Measurements from ENCODE around the gene ARL6.
"Not testable (repeated sequence)": the region's sequence is repeated elsewhere in the genome, so short reads cannot be mapped to it uniquely, and the experiment has no call there.

Gene ARL6

GRCh38 chr3:97831140-97831539, 66.6 kb downstream of the ARL6 start:
- Histone ChIP-seq H4K12ac (ENCODE audit: low read depth, low read length) (no peak overlapping the region), H3K36me3 (ENCODE audit: control insufficient read depth in 1 of 2, insufficient read depth in 2 of 2, low read length in 2 of 2) (no peaks in the 10 kb centered on the region), H2BK12ac (ENCODE audit: low read length) (no peak overlapping the region), H3K23ac (ENCODE audit: low read length) (no peak overlapping the region), H3K14ac (ENCODE audit: low read length) (no peak overlapping the region), H2AFZ (ENCODE audit: insufficient read depth, low read length, poor library complexity) (no peak overlapping the region), H3K4ac (ENCODE audit: low read depth, low read length) (no peak overlapping the region), H3K18ac (ENCODE audit: low read length) (no peak overlapping the region), H3K4me3 (ENCODE audit: low read depth, low read length) (no peak overlapping the region), H4K91ac (ENCODE audit: low read depth, low read length) (no peak overlapping the region), H3K27ac (ENCODE audit: low read depth, low read length) (no peak overlapping the region), H4K8ac (ENCODE audit: low read depth, low read length) (no peak overlapping the region), H3K9me3 (ENCODE audit: insufficient read depth, low read depth, low read length) (no peaks in the 10 kb centered on the region), H2BK120ac (ENCODE audit: insufficient read depth, low read length, poor library complexity) (no peak overlapping the region), H3K79me1 (ENCODE audit: low read length) (no peaks in the 10 kb centered on the region), H3K9ac (ENCODE audit: low read length) (no peak overlapping the region), H2AK5ac (ENCODE audit: low read length) (no peak overlapping the region), H3K4me2 (ENCODE audit: low read length) (no peak overlapping the region), H3K4me1 (ENCODE audit: control insufficient read depth in 1 of 2, insufficient read depth in 2 of 2, low read length in 2 of 2) (no peaks in the 10 kb centered on the region), H3K79me2 (ENCODE audit: control insufficient read depth, insufficient read depth, low read length, poor library complexity) (no peaks in the 10 kb centered on the region), H2BK5ac (ENCODE audit: low read depth, low read length, poor library complexity) (no peak overlapping the region), H3K27me3 (ENCODE audit: insufficient read depth, low read length) (no peaks in the 10 kb centered on the region)
- WGBS (ENCODE audit: extremely low coverage, insufficient coverage, insufficient read length), result no CpG with 5 or more reads among the region's 1 CpG
- no peak for DNase-seq

- not testable (repeated sequence) for H3K4me1 ChIP-seq (ENCODE audit: control insufficient read depth in 1 of 2, insufficient read depth in 2 of 2, low read length in 2 of 2); H3K79me2 ChIP-seq (ENCODE audit: control insufficient read depth, insufficient read depth, low read length, poor library complexity); H3K27me3 ChIP-seq (ENCODE audit: insufficient read depth, low read length); H3K4me3 ChIP-seq (ENCODE audit: low read depth, low read length); H2BK5ac ChIP-seq (ENCODE audit: low read depth, low read length, poor library complexity); H2BK120ac ChIP-seq (ENCODE audit: insufficient read depth, low read length, poor library complexity); H4K12ac ChIP-seq (ENCODE audit: low read depth, low read length); DNase-seq; H3K9ac ChIP-seq (ENCODE audit: low read length); H3K14ac ChIP-seq (ENCODE audit: low read length); H3K4me2 ChIP-seq (ENCODE audit: low read length); H3K36me3 ChIP-seq (ENCODE audit: control insufficient read depth in 1 of 2, insufficient read depth in 2 of 2, low read length in 2 of 2); H3K23ac ChIP-seq (ENCODE audit: low read length); H3K27ac ChIP-seq (ENCODE audit: low read depth, low read length); H3K4ac ChIP-seq (ENCODE audit: low read depth, low read length); H3K18ac ChIP-seq (ENCODE audit: low read length); H4K91ac ChIP-seq (ENCODE audit: low read depth, low read length); H2AK5ac ChIP-seq (ENCODE audit: low read length); H3K9me3 ChIP-seq (ENCODE audit: insufficient read depth, low read depth, low read length); H2BK12ac ChIP-seq (ENCODE audit: low read length); H4K8ac ChIP-seq (ENCODE audit: low read depth, low read length); H3K79me1 ChIP-seq (ENCODE audit: low read length); H2AFZ ChIP-seq (ENCODE audit: insufficient read depth, low read length, poor library complexity)
- WGBS (ENCODE audit: extremely low coverage, insufficient coverage, insufficient read length), result no CpG with 5 or more reads among the region's 4 CpGs
Measured at GRCh38 chr3:97833184-97833583, 68.6 kb downstream of the ARL6 start.

DNA sequence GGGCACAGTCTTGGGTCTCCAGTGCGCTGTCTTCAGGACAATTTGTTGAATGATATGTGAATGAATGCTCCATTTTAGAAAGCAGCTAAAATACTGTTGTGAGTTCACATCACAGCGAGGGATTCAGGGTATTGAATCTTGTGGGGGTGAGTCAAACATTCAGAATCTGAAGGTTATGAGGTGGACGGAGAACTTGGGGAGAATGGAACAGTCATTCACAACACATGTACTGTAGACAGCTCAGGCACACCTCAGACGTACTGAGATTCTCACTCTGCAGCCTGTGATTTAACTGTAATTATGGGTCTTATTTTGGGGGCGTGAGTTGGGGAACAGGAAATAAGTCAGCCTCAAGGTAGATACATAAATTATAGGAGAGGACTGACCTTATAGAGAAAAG, 71.2 kb downstream of the ARL6 start:
- Histone ChIP-seq H2BK12ac (ENCODE audit: low read length) (no peak overlapping the region), H3K27me3 (ENCODE audit: insufficient read depth, low read length) (no peaks in the 10 kb centered on the region), H2BK120ac (ENCODE audit: insufficient read depth, low read length, poor library complexity) (no peak overlapping the region), H3K79me2 (ENCODE audit: control insufficient read depth, insufficient read depth, low read length, poor library complexity) (no peaks in the 10 kb centered on the region), H4K12ac (ENCODE audit: low read depth, low read length) (no peak overlapping the region), H3K4me1 (ENCODE audit: control insufficient read depth in 1 of 2, insufficient read depth in 2 of 2, low read length in 2 of 2) (no peaks in the 10 kb centered on the region), H3K4ac (ENCODE audit: low read depth, low read length) (no peak overlapping the region), H2AK5ac (ENCODE audit: low read length) (no peak overlapping the region), H3K4me2 (ENCODE audit: low read length) (no peak overlapping the region), H2AFZ (ENCODE audit: insufficient read depth, low read length, poor library complexity) (no peak overlapping the region), H3K79me1 (ENCODE audit: low read length) (no peaks in the 10 kb centered on the region), H3K9me3 (ENCODE audit: insufficient read depth, low read depth, low read length) (no peaks in the 10 kb centered on the region), H3K14ac (ENCODE audit: low read length) (no peak overlapping the region), H4K91ac (ENCODE audit: low read depth, low read length) (no peak overlapping the region), H2BK5ac (ENCODE audit: low read depth, low read length, poor library complexity) (no peak overlapping the region), H3K36me3 (ENCODE audit: control insufficient read depth in 1 of 2, insufficient read depth in 2 of 2, low read length in 2 of 2) (no peaks in the 10 kb centered on the region), H3K4me3 (ENCODE audit: low read depth, low read length) (no peak overlapping the region), H3K9ac (ENCODE audit: low read length) (no peak overlapping the region), H3K23ac (ENCODE audit: low read length) (no peak overlapping the region), H3K27ac (ENCODE audit: low read depth, low read length) (no peak overlapping the region), H3K18ac (ENCODE audit: low read length) (no peak overlapping the region), H4K8ac (ENCODE audit: low read depth, low read length) (no peak overlapping the region)
- no CpG with 5 or more reads among the region's 5 CpGs for WGBS (ENCODE audit: extremely low coverage, insufficient coverage, insufficient read length)
- no peak for DNase-seq

- Histone ChIP-seq H2BK12ac (ENCODE audit: low read length) (no peak overlapping the region), H2BK5ac (ENCODE audit: low read depth, low read length, poor library complexity) (no peak overlapping the region), H2AK5ac (ENCODE audit: low read length) (no peak overlapping the region), H3K14ac (ENCODE audit: low read length) (no peak overlapping the region), H3K4me3 (ENCODE audit: low read depth, low read length) (no peak overlapping the region), H3K4me2 (ENCODE audit: low read length) (no peak overlapping the region), H3K79me1 (ENCODE audit: low read length) (no peaks in the 10 kb centered on the region), H3K9ac (ENCODE audit: low read length) (no peak overlapping the region), H3K4me1 (ENCODE audit: control insufficient read depth in 1 of 2, insufficient read depth in 2 of 2, low read length in 2 of 2) (no peaks in the 10 kb centered on the region), H3K4ac (ENCODE audit: low read depth, low read length) (no peak overlapping the region), H3K9me3 (ENCODE audit: insufficient read depth, low read depth, low read length) (no peaks in the 10 kb centered on the region), H3K18ac (ENCODE audit: low read length) (no peak overlapping the region), H4K12ac (ENCODE audit: low read depth, low read length) (no peak overlapping the region), H3K79me2 (ENCODE audit: control insufficient read depth, insufficient read depth, low read length, poor library complexity) (no peaks in the 10 kb centered on the region), H3K27me3 (ENCODE audit: insufficient read depth, low read length) (no peaks in the 10 kb centered on the region), H3K27ac (ENCODE audit: low read depth, low read length) (no peak overlapping the region), H4K91ac (ENCODE audit: low read depth, low read length) (no peak overlapping the region), H4K8ac (ENCODE audit: low read depth, low read length) (no peak overlapping the region), H3K36me3 (ENCODE audit: control insufficient read depth in 1 of 2, insufficient read depth in 2 of 2, low read length in 2 of 2) (no peaks in the 10 kb centered on the region), H3K23ac (ENCODE audit: low read length) (no peak overlapping the region), H2AFZ (ENCODE audit: insufficient read depth, low read length, poor library complexity) (no peak overlapping the region), H2BK120ac (ENCODE audit: insufficient read depth, low read length, poor library complexity) (no peak overlapping the region)
- no CpG with 5 or more reads among the region's 3 CpGs for WGBS (ENCODE audit: extremely low coverage, insufficient coverage, insufficient read length)
- DNase-seq, result peak; percentile 70 to 90
Measured at GRCh38 chr3:97838393-97838792, 73.8 kb downstream of the ARL6 start.

Data from trophoblast cell (in vitro differentiated cells and primary cell).